ENCODE measurements around the gene PDP2. TPM values are rescaled to one million over a fixed set of nuclear protein-coding genes. Genes with fewer than 3 reads are reported as not detected.

Gene PDP2
- total RNA-seq, 1 experiment from 2014 or later: 28.4 TPM

- TF ChIP-seq MLX (CRISPR knock-in tag; IDR thresholded peaks at IDR 0.05): no peak
- TF ChIP-seq SMAD3 (CRISPR knock-in tag; IDR thresholded peaks at IDR 0.05; ENCODE audit: borderline replicate concordance): no peak
- TF ChIP-seq, protein P1, sequence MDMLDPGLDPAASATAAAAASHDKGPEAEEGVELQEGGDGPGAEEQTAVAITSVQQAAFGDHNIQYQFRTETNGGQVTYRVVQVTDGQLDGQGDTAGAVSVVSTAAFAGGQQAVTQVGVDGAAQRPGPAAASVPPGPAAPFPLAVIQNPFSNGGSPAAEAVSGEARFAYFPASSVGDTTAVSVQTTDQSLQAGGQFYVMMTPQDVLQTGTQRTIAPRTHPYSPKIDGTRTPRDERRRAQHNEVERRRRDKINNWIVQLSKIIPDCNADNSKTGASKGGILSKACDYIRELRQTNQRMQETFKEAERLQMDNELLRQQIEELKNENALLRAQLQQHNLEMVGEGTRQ (CRISPR knock-in tag; IDR thresholded peaks at IDR 0.05): no peak
- TF ChIP-seq FOXP4 (CRISPR knock-in tag; IDR thresholded peaks at IDR 0.05): no peak
- no peak for TF ChIP-seq SMAD4 (CRISPR knock-in tag; IDR thresholded peaks at IDR 0.05)
- no peak for TF ChIP-seq RELA (CRISPR knock-in tag; IDR thresholded peaks at IDR 0.05; ENCODE audit: borderline replicate concordance)
- no peak for TF ChIP-seq SOX15 (CRISPR knock-in tag; IDR thresholded peaks at IDR 0.05)
- TF ChIP-seq ZNF512 (CRISPR knock-in tag; IDR thresholded peaks at IDR 0.05; ENCODE audit: borderline replicate concordance): no peak
- no peak for TF ChIP-seq CREB1 (CRISPR knock-in tag; IDR thresholded peaks at IDR 0.05)
- TF ChIP-seq, protein P2, sequence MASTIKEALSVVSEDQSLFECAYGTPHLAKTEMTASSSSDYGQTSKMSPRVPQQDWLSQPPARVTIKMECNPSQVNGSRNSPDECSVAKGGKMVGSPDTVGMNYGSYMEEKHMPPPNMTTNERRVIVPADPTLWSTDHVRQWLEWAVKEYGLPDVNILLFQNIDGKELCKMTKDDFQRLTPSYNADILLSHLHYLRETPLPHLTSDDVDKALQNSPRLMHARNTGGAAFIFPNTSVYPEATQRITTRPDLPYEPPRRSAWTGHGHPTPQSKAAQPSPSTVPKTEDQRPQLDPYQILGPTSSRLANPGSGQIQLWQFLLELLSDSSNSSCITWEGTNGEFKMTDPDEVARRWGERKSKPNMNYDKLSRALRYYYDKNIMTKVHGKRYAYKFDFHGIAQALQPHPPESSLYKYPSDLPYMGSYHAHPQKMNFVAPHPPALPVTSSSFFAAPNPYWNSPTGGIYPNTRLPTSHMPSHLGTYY (CRISPR knock-in tag; IDR thresholded peaks at IDR 0.05): no peak
- no peak for TF ChIP-seq ZNF423 (CRISPR knock-in tag; IDR thresholded peaks at IDR 0.05)
- TF ChIP-seq MAX (CRISPR knock-in tag; IDR thresholded peaks at IDR 0.05): no peak
- no peak for TF ChIP-seq NFATC4 (CRISPR knock-in tag; IDR thresholded peaks at IDR 0.05)
- no peak for TF ChIP-seq E2F1 (CRISPR knock-in tag; IDR thresholded peaks at IDR 0.05)
- TF ChIP-seq ZNF232 (CRISPR knock-in tag; IDR thresholded peaks at IDR 0.05): no peak
- no peak for TF ChIP-seq NFE2L1 (CRISPR knock-in tag; IDR thresholded peaks at IDR 0.05)
- TF ChIP-seq, protein P3, sequence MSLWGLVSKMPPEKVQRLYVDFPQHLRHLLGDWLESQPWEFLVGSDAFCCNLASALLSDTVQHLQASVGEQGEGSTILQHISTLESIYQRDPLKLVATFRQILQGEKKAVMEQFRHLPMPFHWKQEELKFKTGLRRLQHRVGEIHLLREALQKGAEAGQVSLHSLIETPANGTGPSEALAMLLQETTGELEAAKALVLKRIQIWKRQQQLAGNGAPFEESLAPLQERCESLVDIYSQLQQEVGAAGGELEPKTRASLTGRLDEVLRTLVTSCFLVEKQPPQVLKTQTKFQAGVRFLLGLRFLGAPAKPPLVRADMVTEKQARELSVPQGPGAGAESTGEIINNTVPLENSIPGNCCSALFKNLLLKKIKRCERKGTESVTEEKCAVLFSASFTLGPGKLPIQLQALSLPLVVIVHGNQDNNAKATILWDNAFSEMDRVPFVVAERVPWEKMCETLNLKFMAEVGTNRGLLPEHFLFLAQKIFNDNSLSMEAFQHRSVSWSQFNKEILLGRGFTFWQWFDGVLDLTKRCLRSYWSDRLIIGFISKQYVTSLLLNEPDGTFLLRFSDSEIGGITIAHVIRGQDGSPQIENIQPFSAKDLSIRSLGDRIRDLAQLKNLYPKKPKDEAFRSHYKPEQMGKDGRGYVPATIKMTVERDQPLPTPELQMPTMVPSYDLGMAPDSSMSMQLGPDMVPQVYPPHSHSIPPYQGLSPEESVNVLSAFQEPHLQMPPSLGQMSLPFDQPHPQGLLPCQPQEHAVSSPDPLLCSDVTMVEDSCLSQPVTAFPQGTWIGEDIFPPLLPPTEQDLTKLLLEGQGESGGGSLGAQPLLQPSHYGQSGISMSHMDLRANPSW (CRISPR knock-in tag; conservative IDR thresholded peaks at IDR 0.05; ENCODE audit: low read depth): no peak
- TF ChIP-seq ZNF317 (CRISPR knock-in tag; IDR thresholded peaks at IDR 0.05; ENCODE audit: borderline replicate concordance, low read depth): no peak
- no peak for TF ChIP-seq GABPB1 (CRISPR knock-in tag; IDR thresholded peaks at IDR 0.05)
- no peak for TF ChIP-seq IRF2 (CRISPR knock-in tag; IDR thresholded peaks at IDR 0.05; ENCODE audit: borderline replicate concordance, low read depth)
- DNase-seq (ENCODE audit: low spot score): no peak
- POLR2A ChIA-PET: no interaction called here
- CTCF ChIA-PET: interaction anchor here (1.6 kb wide), 1 partner anchor 218 kb away, joined by 4 read pairs; no protein-coding TSS in a partner anchor
- H3K27me3 Mint-ChIP-seq (ENCODE audit: low read depth): peaks cover 13% of the 10 kb centered on the region
- peak overlapping the region; percentile 37; the same call in 1 of the 2 replicates for H3K4me3 Mint-ChIP-seq
- no peak overlapping the region for H3K27ac Mint-ChIP-seq
- peaks cover 29% of the 10 kb centered on the region for H3K4me1 Mint-ChIP-seq
- ATAC-seq: no peak
- H3K9me3 Mint-ChIP-seq: no peaks in the 10 kb centered on the region
- H3K36me3 Mint-ChIP-seq: peaks cover 8% of the 10 kb centered on the region
Measured at GRCh38 chr16:66936462-66936861, 56.1 kb downstream of the PDP2 start.

Measured in WTC11 (cell line).